ENCODE data around the gene MPP1.
"Not testable (repeated sequence)": the region's sequence is repeated elsewhere in the genome, so short reads cannot be mapped to it uniquely, and the experiment has no call there.

MPP1 gene

GRCh38 chrX:154804957-154805695 lies at the start of gene MPP1:
TSS of gene MPP1 (minus strand) at chrX:154805485. CDS start at chrX:154805373, 112 bp downstream.
- peak; percentile 27 to 74 (median 56) for DNase-seq (ENCODE audit: low read depth in 3 of 3)

- no peak for DNase-seq (ENCODE audit: low read depth in 3 of 3)
Observed at GRCh38 chrX:154850957-154851611, 45.8 kb upstream of the MPP1 start.

GRCh38 chrX:154840856-154841255 lies 35.6 kb upstream of the MPP1 start:
- no peak for DNase-seq (ENCODE audit: low read depth in 3 of 3)

- no peak for DNase-seq (ENCODE audit: low read depth in 3 of 3)
Observed at GRCh38 chrX:154836163-154836562, 30.9 kb upstream of the MPP1 start.

- DNase-seq (ENCODE audit: low read depth in 3 of 3): no peak
Observed at GRCh38 chrX:154834562-154834961, 29.3 kb upstream of the MPP1 start, which contains the start of gene SMIM9. TSS of gene SMIM9 (minus strand) at chrX:154834662. CDS start at chrX:154830856, 3,806 bp downstream.

GRCh38 chrX:154833746-154834274 lies 28.5 kb upstream of the MPP1 start:
- DNase-seq (ENCODE audit: low read depth in 3 of 3): no peak

- no peak for DNase-seq (ENCODE audit: low read depth in 3 of 3)
Observed at GRCh38 chrX:154829926-154830442, 24.7 kb upstream of the MPP1 start.

- DNase-seq (ENCODE audit: low read depth in 3 of 3): no peak
Observed at GRCh38 chrX:154829134-154829533, 23.8 kb upstream of the MPP1 start.

GRCh38 chrX:154828016-154828408 lies 22.7 kb upstream of the MPP1 start:
- DNase-seq (ENCODE audit: low read depth in 3 of 3): no peak

GRCh38 chrX:154827194-154828015 lies 22.1 kb upstream of the MPP1 start:
- no peak for DNase-seq (ENCODE audit: low read depth in 3 of 3)

GRCh38 chrX:154825586-154825985 lies 20.3 kb upstream of the MPP1 start:
- not testable (repeated sequence) for DNase-seq (ENCODE audit: low read depth in 3 of 3)

GRCh38 chrX:154824638-154825037 lies 19.4 kb upstream of the MPP1 start:
- DNase-seq (ENCODE audit: low read depth in 3 of 3): no peak

GRCh38 chrX:154822029-154822428 lies 16.7 kb upstream of the MPP1 start:
- DNase-seq (ENCODE audit: low read depth in 3 of 3): no peak

GRCh38 chrX:154821523-154821922 lies 16.2 kb upstream of the MPP1 start:
- DNase-seq (ENCODE audit: low read depth in 3 of 3): no peak

GRCh38 chrX:154819771-154820341 lies 14.6 kb upstream of the MPP1 start:
- DNase-seq (ENCODE audit: low read depth in 3 of 3): no peak

GRCh38 chrX:154818916-154819770 lies 13.9 kb upstream of the MPP1 start:
- DNase-seq (ENCODE audit: low read depth in 3 of 3): no peak

- not testable (repeated sequence) for DNase-seq (ENCODE audit: low read depth in 3 of 3)
Observed at GRCh38 chrX:154817048-154817618, 11.8 kb upstream of the MPP1 start.

- not testable (repeated sequence) for DNase-seq (ENCODE audit: low read depth in 3 of 3)
Observed at GRCh38 chrX:154816326-154816898, 11.1 kb upstream of the MPP1 start.

GRCh38 chrX:154815274-154815818 lies 10.1 kb upstream of the MPP1 start:
- no peak for DNase-seq (ENCODE audit: low read depth in 3 of 3)
